Gastroesophageal sphincter (tissue), 3 donors: Measurements from ENCODE around the gene ISCU.

Source experiments
- CTCF ChIP-seq, 4 experiments: fragments of 200-600 bp in 2 of 4; fragments of 450-650 bp in 2 of 4; sonication (generic) in 1 of 4; IDR thresholded peaks; one replicate each; pipeline ENCODE4 v1.5.1; 2017 to 2019; ENCODE audit warnings: antibody characterized with exemption in 4 of 4, mild to moderate bottlenecking in 2 of 4, moderate library complexity in 2 of 4
- POLR2A ChIP-seq, 2 donors: fragments of 450-650 bp; IDR thresholded peaks; one replicate each; pipeline ENCODE4 v1.6.1; 2017; ENCODE audit warnings: antibody characterized with exemption in 2 of 2, mild to moderate bottlenecking in 2 of 2, moderate library complexity in 1 of 2

GRCh38 chr12:108594323-108594903 is 32.0 kb downstream of the ISCU start:
- TF ChIP-seq CTCF (IDR thresholded peaks at IDR 0.05) (no peak), POLR2A (IDR thresholded peaks at IDR 0.05) (no peak)
